Large intestine (tissue), 3 donors: Measurements from ENCODE around the gene CSF1. TPM values are rescaled to one million over a fixed set of nuclear protein-coding genes. Genes with fewer than 3 reads are reported as not detected.
A peak's percentile ranks its signal among the peaks of the same experiment; 100 is the strongest.

Experiments
- DNase-seq, 2 donors: peaks; one replicate each; pipeline versions ENCODE4 v3.0.0 to v3.0.0-alpha.2; 2013
- H3K27ac ChIP-seq: one replicate; pipeline ENCODE4 v1.5.1; 2013; ENCODE audit warnings: low read length
- H3K27me3 ChIP-seq: 2 replicates; pipeline ENCODE4 v1.6.1; 2013; ENCODE audit warnings: low read length; ENCODE audit not compliant: control insufficient read depth, insufficient read depth
- H3K36me3 ChIP-seq: 2 replicates; pipeline ENCODE4 v1.6.1; 2013; ENCODE audit warnings: low read length; ENCODE audit not compliant: control insufficient read depth, insufficient read depth
- H3K4me1 ChIP-seq: one replicate; pipeline ENCODE4 v1.6.1; 2013; ENCODE audit warnings: low read length; ENCODE audit not compliant: control insufficient read depth, insufficient read depth
- H3K4me3 ChIP-seq: one replicate; pipeline ENCODE4 v1.5.1; 2013; ENCODE audit warnings: low read length
- H3K9me3 ChIP-seq: one replicate; pipeline ENCODE4 v1.6.1; 2013; ENCODE audit warnings: mild to moderate bottlenecking, low read depth, low read length, moderate library complexity; ENCODE audit not compliant: control insufficient read depth
- WGBS: methylation state at CpG from one replicate; pipeline ENCODE4 v1.1.5; 2013; ENCODE audit warnings: low lambda C conversion rate; ENCODE audit not compliant: insufficient coverage; 5-methylcytosine and 5-hydroxymethylcytosine counted together
- polyA plus RNA-seq: library from polyadenylated mRNA; unstranded; fragments of 120-200 nt; gene quantifications from one replicate; pipeline ENCODE4 v1.2.1, GENCODE V29; 2013

CSF1 gene
- polyA plus RNA-seq, 1 donor = 9.0 TPM

DNA sequence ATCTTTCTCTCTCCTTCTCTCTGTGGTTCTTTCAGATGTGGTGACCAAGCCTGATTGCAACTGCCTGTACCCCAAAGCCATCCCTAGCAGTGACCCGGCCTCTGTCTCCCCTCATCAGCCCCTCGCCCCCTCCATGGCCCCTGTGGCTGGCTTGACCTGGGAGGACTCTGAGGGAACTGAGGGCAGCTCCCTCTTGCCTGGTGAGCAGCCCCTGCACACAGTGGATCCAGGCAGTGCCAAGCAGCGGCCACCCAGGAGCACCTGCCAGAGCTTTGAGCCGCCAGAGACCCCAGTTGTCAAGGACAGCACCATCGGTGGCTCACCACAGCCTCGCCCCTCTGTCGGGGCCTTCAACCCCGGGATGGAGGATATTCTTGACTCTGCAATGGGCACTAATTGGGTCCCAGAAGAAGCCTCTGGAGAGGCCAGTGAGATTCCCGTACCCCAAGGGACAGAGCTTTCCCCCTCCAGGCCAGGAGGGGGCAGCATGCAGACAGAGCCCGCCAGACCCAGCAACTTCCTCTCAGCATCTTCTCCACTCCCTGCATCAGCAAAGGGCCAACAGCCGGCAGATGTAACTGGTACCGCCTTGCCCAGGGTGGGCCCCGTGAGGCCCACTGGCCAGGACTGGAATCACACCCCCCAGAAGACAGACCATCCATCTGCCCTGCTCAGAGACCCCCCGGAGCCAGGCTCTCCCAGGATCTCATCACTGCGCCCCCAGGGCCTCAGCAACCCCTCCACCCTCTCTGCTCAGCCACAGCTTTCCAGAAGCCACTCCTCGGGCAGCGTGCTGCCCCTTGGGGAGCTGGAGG is 12.7 kb downstream of the CSF1 start:
- no peaks in the 10 kb centered on the region for H3K27me3 ChIP-seq
- H3K27ac ChIP-seq = no peak overlapping the region
- WGBS = no CpG with 5 or more reads among the region's 17 CpGs
- no peaks in the 10 kb centered on the region for H3K9me3 ChIP-seq
- peaks cover 35% of the 10 kb centered on the region for H3K36me3 ChIP-seq
- DNase-seq = no peak
- H3K4me3 ChIP-seq = no peak overlapping the region
- H3K4me1 ChIP-seq = peaks cover 4% of the 10 kb centered on the region

- Histone ChIP-seq H3K36me3 (peaks cover 30% of the 10 kb centered on the region), H3K27me3 (no peaks in the 10 kb centered on the region), H3K27ac (no peak overlapping the region), H3K4me3 (no peak overlapping the region), H3K9me3 (no peaks in the 10 kb centered on the region), H3K4me1 (peaks cover 10% of the 10 kb centered on the region)
- no CpG with 5 or more reads among the region's 12 CpGs for WGBS
- DNase-seq = no peak
These were observed 13.3 kb downstream of the CSF1 start for GRCh38 chr1:109923946-109924275.

GRCh38 chr1:109924316-109924715 is 13.7 kb downstream of the CSF1 start:
- DNase-seq = no peak
- peaks cover 29% of the 10 kb centered on the region for H3K36me3 ChIP-seq
- no peak overlapping the region for H3K27ac ChIP-seq
- H3K4me3 ChIP-seq = no peak overlapping the region
- H3K4me1 ChIP-seq = peaks cover 14% of the 10 kb centered on the region
- 80% methylated on average over 2 of the region's 5 CpGs for WGBS
- no peaks in the 10 kb centered on the region for H3K27me3 ChIP-seq
- H3K9me3 ChIP-seq = no peaks in the 10 kb centered on the region

GRCh38 chr1:109925159-109925990 is 14.7 kb downstream of the CSF1 start:
- 80% methylated on average over 1 of the region's 8 CpGs for WGBS
- peaks cover 24% of the 10 kb centered on the region for H3K4me1 ChIP-seq
- H3K36me3 ChIP-seq = peaks cover 33% of the 10 kb centered on the region
- no peak overlapping the region for H3K4me3 ChIP-seq
- DNase-seq = no peak
- no peaks in the 10 kb centered on the region for H3K27me3 ChIP-seq
- H3K27ac ChIP-seq = no peak overlapping the region
- H3K9me3 ChIP-seq = no peaks in the 10 kb centered on the region

GRCh38 chr1:109926662-109927300 is 16.1 kb downstream of the CSF1 start:
- H3K4me3 ChIP-seq = no peak overlapping the region
- peaks cover 38% of the 10 kb centered on the region for H3K4me1 ChIP-seq
- H3K36me3 ChIP-seq = peaks cover 33% of the 10 kb centered on the region
- no peak overlapping the region for H3K27ac ChIP-seq
- WGBS = no CpG with 5 or more reads among the region's 2 CpGs
- H3K9me3 ChIP-seq = no peaks in the 10 kb centered on the region
- no peaks in the 10 kb centered on the region for H3K27me3 ChIP-seq
- DNase-seq = no peak

DNA sequence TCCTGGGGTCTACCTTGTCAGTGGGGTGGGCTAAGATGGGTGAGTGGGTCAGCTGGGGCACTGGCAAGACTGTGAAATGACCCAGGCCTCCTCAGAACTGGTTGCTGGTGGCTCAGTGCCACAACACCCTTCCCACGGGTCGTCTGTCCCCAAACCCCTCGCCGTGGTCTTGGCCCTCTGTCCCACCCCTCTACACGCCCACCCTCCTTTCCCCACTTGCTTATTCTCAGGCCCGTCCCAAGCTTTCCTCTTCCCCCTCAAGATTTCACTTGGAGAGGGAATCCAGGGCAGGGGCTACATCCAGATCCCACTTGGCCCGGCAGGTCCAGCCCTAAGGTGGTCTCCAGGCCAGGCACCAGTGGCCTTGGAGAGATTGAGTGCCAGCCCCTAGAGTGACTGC is 16.7 kb downstream of the CSF1 start:
- H3K9me3 ChIP-seq = no peaks in the 10 kb centered on the region
- no peak for DNase-seq
- H3K27me3 ChIP-seq = no peaks in the 10 kb centered on the region
- H3K4me3 ChIP-seq = no peak overlapping the region
- WGBS = no CpG with 5 or more reads among the region's 7 CpGs
- H3K36me3 ChIP-seq = peaks cover 30% of the 10 kb centered on the region
- no peak overlapping the region for H3K27ac ChIP-seq
- peaks cover 42% of the 10 kb centered on the region for H3K4me1 ChIP-seq

- peaks cover 25% of the 10 kb centered on the region for H3K36me3 ChIP-seq
These were observed 17.3 kb downstream of the CSF1 start for GRCh38 chr1:109927911-109928321.

GRCh38 chr1:109928591-109929111 is 18.0 kb downstream of the CSF1 start:
- no CpG with 5 or more reads among the region's 8 CpGs for WGBS
- no peak overlapping the region for H3K27ac ChIP-seq
- H3K4me3 ChIP-seq = no peak overlapping the region
- peaks cover 46% of the 10 kb centered on the region for H3K4me1 ChIP-seq
- H3K27me3 ChIP-seq = no peaks in the 10 kb centered on the region
- peaks cover 21% of the 10 kb centered on the region for H3K36me3 ChIP-seq
- no peaks in the 10 kb centered on the region for H3K9me3 ChIP-seq
- no peak for DNase-seq

More at GRCh38 chr1:109927911-109928321, 17.3 kb downstream of the CSF1 start:
- Histone ChIP-seq H3K27ac (no peak overlapping the region), H3K4me1 (peaks cover 42% of the 10 kb centered on the region), H3K27me3 (no peaks in the 10 kb centered on the region), H3K4me3 (no peak overlapping the region), H3K9me3 (no peaks in the 10 kb centered on the region)
- DNase-seq = peak in 1 of 2 donors; percentile 43
- no CpG with 5 or more reads among the region's 6 CpGs for WGBS

GRCh38 chr1:109929170-109929569 is 18.5 kb downstream of the CSF1 start:
- DNase-seq = no peak
- Histone ChIP-seq H3K4me3 (no peak overlapping the region), H3K9me3 (no peaks in the 10 kb centered on the region), H3K4me1 (peaks cover 51% of the 10 kb centered on the region), H3K27ac (no peak overlapping the region), H3K36me3 (peaks cover 16% of the 10 kb centered on the region), H3K27me3 (no peaks in the 10 kb centered on the region)
- WGBS = no CpG with 5 or more reads among the region's 11 CpGs

- peaks cover 16% of the 10 kb centered on the region for H3K36me3 ChIP-seq
- H3K27me3 ChIP-seq = no peaks in the 10 kb centered on the region
- H3K9me3 ChIP-seq = no peaks in the 10 kb centered on the region
- H3K27ac ChIP-seq = peak overlapping the region; percentile 58
- peak in 1 of 2 donors; percentile 56 for DNase-seq
- no CpG with 5 or more reads among the region's 11 CpGs for WGBS
- no peak overlapping the region for H3K4me3 ChIP-seq
- H3K4me1 ChIP-seq = peaks cover 56% of the 10 kb centered on the region
These were observed 19.1 kb downstream of the CSF1 start for GRCh38 chr1:109929588-109930251.
